Activated T-helper 1 cell treated with Interleukin-2 at 50 U/mL for 16 hours (primary cell): ENCODE data around the gene WASF3.

ENCODE experiments used
- DNase-seq: peaks from one replicate; pipeline ENCODE4 v3.0.0-alpha.2; 2020; ENCODE audit warnings: low read depth

The WASF3 gene

GRCh38 chr13:26557393-26558073, at the start of gene WASF3:
Gene WASF3, plus strand, starts transcription at chr13:26557683. Its CDS starts 84,588 bp downstream, at chr13:26642271.
- DNase-seq: peak; percentile 11

- no peak for DNase-seq
Measured at GRCh38 chr13:26508885-26509284, 48.6 kb upstream of the WASF3 start.

GRCh38 chr13:26509491-26509890, 48.0 kb upstream of the WASF3 start:
- no peak for DNase-seq

- DNase-seq: no peak
Measured at GRCh38 chr13:26513931-26514330, 43.6 kb upstream of the WASF3 start.

GRCh38 chr13:26515721-26516120, 41.8 kb upstream of the WASF3 start:
- DNase-seq: no peak

- no peak for DNase-seq
Measured at GRCh38 chr13:26517936-26518335, 39.5 kb upstream of the WASF3 start.

- no peak for DNase-seq
Measured at GRCh38 chr13:26518451-26518959, 39.0 kb upstream of the WASF3 start.

- no peak for DNase-seq
Measured at GRCh38 chr13:26522571-26522970, 34.9 kb upstream of the WASF3 start.

- DNase-seq: no peak
Measured at GRCh38 chr13:26523007-26523406, 34.5 kb upstream of the WASF3 start.

- DNase-seq: no peak
Measured at GRCh38 chr13:26525528-26525927, 32.0 kb upstream of the WASF3 start.

GRCh38 chr13:26526702-26527216, 30.7 kb upstream of the WASF3 start:
- no peak for DNase-seq

GRCh38 chr13:26528527-26528926, 29.0 kb upstream of the WASF3 start:
- DNase-seq: no peak

GRCh38 chr13:26529441-26529840, 28.0 kb upstream of the WASF3 start:
- no peak for DNase-seq

GRCh38 chr13:26531742-26532141, 25.7 kb upstream of the WASF3 start:
- DNase-seq: no peak

GRCh38 chr13:26534036-26534726, 23.3 kb upstream of the WASF3 start:
- DNase-seq: no peak

- no peak for DNase-seq
Measured at GRCh38 chr13:26538363-26539317, 18.8 kb upstream of the WASF3 start.

GRCh38 chr13:26539738-26540292, 17.7 kb upstream of the WASF3 start:
- no peak for DNase-seq

GRCh38 chr13:26540334-26540733, 17.1 kb upstream of the WASF3 start:
- DNase-seq: no peak

- no peak for DNase-seq
Measured at GRCh38 chr13:26541041-26541440, 16.4 kb upstream of the WASF3 start.

- no peak for DNase-seq
Measured at GRCh38 chr13:26541678-26542568, 15.6 kb upstream of the WASF3 start.

GRCh38 chr13:26544707-26545106, 12.8 kb upstream of the WASF3 start:
- no peak for DNase-seq
